Right lobe of liver (tissue), 4 donors: ENCODE measurements around the gene GRM8.

Experiments
- CTCF ChIP-seq, 4 donors: fragments of 200-600 bp in 3 of 4; fragments of 450-650 bp in 1 of 4; IDR thresholded peaks; one replicate each; pipeline versions ENCODE4 v1.5.1 to v1.8.0; 2016 to 2022; ENCODE audit warnings: antibody characterized with exemption in 4 of 4, mild to moderate bottlenecking in 2 of 4
- POLR2A ChIP-seq: fragments of 450-650 bp; IDR thresholded peaks from one replicate; pipeline ENCODE4 v1.6.1; 2017; ENCODE audit warnings: antibody characterized with exemption, mild to moderate bottlenecking
- donor health status: DM: no; HTN: no; CAD: no.
- donor health status: DM: no; HTN: no; CAD: no.
- donor health status: DM: no; HTN: yes; CAD: no.

- TF ChIP-seq CTCF (IDR thresholded peaks at IDR 0.05) (no peak), POLR2A (no peak)
Measured at GRCh38 chr7:126979722-126980121, 273.0 kb downstream of the GRM8 start.
